D721Med (cell line): ENCODE data around the gene MAPK8IP1.
"Not testable (repeated sequence)": the region's sequence is repeated elsewhere in the genome, so short reads cannot be mapped to it uniquely, and the experiment has no call there.

Experiments used
- DNase-seq: peaks from one replicate; pipeline ENCODE4 v3.0.0; 2011; ENCODE audit warnings: low spot score; ENCODE audit not compliant: insufficient read length
- FAIRE-seq: peaks from 2 replicates; lab custom pipeline; 2011; peaks lifted over from hg19 to GRCh38; lab: Jason Lieb, UNC
- CTCF ChIP-seq: IDR thresholded peaks from 2 replicates; pipeline ENCODE4 v1.5.1; 2012; ENCODE audit warnings: mild to moderate bottlenecking, control low read depth; ENCODE audit not compliant: insufficient read depth; ENCODE audit errors: missing control alignments

The MAPK8IP1 gene

GRCh38 chr11:45897556-45897955 is 12.1 kb downstream of the MAPK8IP1 start:
- no peak for DNase-seq
- TF ChIP-seq CTCF = no peak
- no peak for FAIRE-seq

DNA sequence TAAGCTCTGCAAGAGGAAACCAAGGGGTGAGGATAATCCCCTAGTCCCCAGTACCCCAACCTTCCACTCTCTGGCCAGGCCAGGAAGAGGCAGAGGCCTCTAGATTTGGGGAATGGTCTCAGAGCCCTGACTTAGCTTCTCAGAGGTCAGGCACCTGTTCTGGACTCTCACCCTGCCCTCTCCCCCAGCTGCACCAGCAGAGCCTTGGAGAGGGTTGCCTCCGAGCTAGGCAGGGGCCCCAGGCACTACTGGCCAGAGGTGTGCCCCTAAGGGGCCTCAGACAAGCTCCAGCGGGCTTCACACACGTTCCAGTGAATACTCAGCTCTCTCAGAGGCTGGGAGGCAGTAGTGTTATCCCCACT is 13.6 kb downstream of the MAPK8IP1 start:
- DNase-seq = no peak
- TF ChIP-seq CTCF = no peak
- no peak for FAIRE-seq

- TF ChIP-seq CTCF = no peak
- DNase-seq = peak; percentile 88
- FAIRE-seq = no peak
These were observed 14.2 kb downstream of the MAPK8IP1 start for GRCh38 chr11:45899448-45900174.

- FAIRE-seq, DNase-seq: not testable (repeated sequence)
These were observed 14.8 kb downstream of the MAPK8IP1 start for GRCh38 chr11:45900175-45900800.

GRCh38 chr11:45900916-45901617 is 15.6 kb downstream of the MAPK8IP1 start:
- no peak for TF ChIP-seq CTCF
- DNase-seq (no peak), FAIRE-seq (no peak)

DNA sequence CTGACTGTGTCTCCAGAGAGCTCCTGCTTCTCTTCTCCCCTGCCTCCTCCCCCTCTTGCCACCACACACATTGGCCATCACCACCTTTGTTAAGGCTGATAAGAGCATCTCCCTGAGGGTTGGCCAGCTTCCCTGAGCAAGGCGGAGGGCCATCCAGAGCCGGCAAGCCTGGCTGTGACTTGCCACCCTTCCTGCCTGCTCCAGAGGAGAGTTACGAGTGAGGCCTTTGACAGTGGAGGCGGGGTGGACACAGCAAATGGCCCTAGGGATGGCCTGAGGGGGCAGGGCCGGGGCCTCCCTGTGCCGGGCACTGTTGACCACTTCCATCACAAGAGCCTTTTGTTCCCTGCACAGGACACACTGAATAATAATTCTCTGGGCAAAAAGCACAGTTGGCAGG is 16.2 kb downstream of the MAPK8IP1 start:
- TF ChIP-seq CTCF = no peak
- FAIRE-seq (no peak), DNase-seq (no peak)

GRCh38 chr11:45902452-45903380 is 17.3 kb downstream of the MAPK8IP1 start:
- no peak for TF ChIP-seq CTCF
- FAIRE-seq (no peak), DNase-seq (no peak)
